Endometrial microvascular endothelial cells (primary cell): ENCODE measurements around the gene GANC. TPM values are rescaled to one million over a fixed set of nuclear protein-coding genes. Genes with fewer than 3 reads are reported as not detected.
"Not testable (repeated sequence)": the region's sequence is repeated elsewhere in the genome, so short reads cannot be mapped to it uniquely, and the experiment has no call there.

ENCODE experiments used
- in situ Hi-C: cut with HindIII; loops from 2 replicates; pipeline ENCODE4 v1.10.0; 2017; ENCODE audit warnings: low sequenced_read_pairs, low pct_unique_long_range_greater_than_20kb; ENCODE audit errors: inconsistent ontology term
- total RNA-seq: library from RNA; depleted of rRNA; stranded (reverse); fragments of >200 nt; gene quantifications from one replicate; pipeline ENCODE4 v1.2.3, GENCODE V29; 2015; ENCODE audit errors: inconsistent ontology term

Gene GANC
- total RNA-seq, 1 donor from 2014 or later, result 11.1 TPM

DNA sequence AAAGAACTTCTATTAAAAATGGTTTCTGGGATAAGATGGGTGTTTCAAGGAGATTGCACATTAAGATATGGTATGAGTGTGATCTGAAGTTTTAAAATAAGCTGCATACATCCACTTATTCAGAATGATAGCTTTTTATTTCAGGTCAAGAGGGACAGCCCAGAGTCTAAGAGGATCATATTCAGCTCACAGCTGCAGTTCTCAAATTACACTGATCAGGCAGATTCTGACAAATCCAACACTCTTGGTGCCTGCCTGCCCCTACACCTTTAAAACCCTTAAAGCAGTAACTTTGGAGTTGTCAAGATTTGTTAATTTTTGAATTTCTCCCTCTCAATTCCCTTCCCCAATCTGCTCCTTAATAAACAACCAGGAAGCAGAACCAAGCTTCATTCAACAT, 9.3 kb downstream of the GANC start:
- in situ Hi-C loops, result no loop called here

DNA sequence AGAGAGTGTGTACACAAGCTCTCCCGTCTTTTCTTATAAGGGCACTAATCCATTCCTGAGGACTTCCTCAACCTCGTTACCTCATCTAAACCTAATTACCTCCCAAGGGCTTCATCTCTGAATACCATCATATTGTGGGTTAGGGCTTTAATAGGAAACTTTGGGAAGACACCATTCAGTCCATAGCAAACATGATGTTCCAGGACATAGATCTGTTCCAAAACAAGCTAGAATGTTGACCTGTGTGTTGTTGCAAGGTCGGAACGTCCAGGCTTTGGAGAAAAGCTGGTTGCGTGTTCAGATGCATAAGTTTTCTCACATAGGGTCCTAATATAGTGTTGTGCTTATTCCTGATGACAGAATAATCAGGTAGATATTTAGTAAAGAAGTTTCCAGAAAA, 9.9 kb downstream of the GANC start:
- in situ Hi-C loops, result no loop called here

DNA sequence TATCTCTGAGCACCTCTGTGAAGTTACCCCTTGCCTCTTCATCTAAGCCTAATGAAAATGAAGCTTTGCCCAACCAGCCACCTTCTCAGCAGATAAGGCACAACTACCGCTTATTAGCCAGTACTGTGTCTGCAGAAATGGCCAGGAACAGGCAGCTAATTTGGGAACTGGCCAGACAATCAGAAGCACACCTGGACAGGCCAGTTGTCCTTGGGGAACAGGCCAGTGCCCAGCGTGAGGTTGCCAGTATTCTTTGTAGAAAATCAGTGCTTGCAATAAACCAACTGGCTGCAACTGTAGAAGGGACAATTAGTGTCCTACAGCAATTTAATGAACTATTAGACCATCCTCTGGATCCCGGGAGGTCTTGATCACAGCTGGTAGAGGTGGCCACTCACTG, 10.7 kb downstream of the GANC start:
- in situ Hi-C loops, result no loop called here

DNA sequence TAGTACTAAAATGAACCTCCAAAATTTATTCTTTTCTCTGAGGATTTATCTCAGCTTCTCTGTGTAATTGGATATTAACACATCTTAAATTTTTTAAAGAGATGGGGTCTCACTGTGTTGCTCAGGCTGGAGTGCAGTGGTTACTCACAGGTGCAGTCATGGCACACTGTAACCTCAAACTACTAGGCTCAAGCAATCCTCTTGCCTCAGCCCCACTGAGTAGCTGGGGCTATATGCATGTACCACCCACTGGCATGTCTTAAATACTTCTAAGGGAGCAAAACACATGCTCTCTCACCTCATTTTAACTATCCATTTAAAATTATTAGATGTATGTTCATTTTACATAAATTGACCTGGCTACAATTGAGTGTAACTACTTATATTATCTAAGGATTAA, 11.6 kb downstream of the GANC start:
- in situ Hi-C loops, result no loop called here

DNA sequence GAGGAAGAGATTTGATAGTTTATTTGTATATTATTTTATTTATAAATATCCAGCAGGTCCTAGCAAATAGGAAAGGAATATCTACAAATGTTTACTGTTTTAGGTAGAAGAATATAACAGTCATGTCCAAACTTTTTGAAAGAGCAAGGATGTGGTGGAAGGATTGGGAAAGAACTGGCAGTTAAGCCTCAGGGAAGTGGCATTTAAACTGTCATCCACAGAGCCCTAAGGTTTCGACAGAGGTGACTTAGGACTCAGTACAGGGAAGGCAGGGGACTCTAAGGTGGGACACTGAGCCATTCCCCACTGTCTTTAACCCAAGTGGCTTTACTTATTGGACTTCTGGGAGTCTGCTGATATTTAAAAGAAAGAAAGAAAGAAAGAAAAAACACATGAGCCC, 12.0 kb downstream of the GANC start:
- in situ Hi-C loops, result no loop called here

DNA sequence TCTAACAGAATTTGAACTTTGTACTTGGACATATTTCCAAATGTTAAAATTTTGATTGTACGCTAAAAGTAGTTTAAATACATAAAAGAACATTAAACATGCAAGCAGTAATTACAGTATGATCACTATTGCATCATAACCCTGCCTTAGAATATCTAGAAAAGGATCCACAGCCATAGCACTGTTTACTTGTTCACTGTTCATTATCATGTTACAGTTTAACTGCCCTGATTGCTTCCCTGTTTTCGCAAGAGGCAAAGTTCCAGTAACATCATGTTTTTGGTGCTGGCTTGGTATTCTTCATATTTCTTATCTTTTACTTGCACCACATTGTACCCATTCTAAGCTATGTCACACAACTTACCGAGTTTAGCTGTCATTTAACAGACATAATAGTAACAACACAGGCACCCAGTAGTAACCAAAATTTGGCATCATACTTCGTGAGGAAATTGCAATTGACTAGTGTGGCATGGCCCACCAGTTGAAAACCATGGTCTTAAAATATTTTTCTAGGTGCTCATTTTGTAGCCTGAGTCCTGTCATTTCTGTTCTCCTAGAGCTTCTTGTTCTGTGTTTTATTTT, 13.5 kb downstream of the GANC start:
- in situ Hi-C loops, result no loop called here

DNA sequence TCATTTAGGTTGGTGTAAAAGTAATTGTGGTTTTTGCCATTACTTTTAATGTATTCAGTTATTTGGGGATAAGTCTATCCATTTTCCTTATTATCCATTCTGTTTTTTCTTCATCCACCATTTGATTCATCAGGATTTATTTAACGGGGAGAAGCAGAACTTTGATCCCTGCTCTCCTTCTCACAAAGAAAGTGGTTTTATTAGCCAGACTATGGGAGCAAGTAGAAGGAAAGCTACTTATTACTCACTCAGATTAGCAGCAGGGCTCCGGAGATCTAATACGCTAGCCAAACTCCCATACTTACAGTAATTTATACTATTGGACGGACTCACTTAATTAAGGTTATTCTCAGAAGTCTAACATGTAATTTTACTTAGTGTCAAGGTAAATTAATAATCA, 14.9 kb downstream of the GANC start:
- in situ Hi-C loops, result no loop called here

DNA sequence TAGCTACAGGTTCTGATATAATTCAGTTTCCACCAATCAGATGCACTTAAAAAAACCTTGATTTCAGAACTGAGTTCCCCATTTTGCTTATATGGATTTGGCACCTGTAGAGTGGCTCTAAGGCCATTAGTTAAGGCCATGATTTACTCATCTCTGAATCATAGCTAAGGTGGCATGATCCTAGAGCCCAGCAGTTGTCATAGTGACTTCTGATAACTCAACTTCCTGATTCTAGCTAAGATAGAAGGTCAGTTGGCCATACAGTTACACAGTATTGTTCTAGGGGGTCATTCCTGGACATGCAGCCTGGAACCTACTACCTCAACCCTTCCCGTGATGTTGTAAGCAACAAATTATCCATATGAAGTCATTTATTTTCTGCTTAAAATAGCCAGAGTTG, 16.2 kb downstream of the GANC start:
- in situ Hi-C loops, result no loop called here

DNA sequence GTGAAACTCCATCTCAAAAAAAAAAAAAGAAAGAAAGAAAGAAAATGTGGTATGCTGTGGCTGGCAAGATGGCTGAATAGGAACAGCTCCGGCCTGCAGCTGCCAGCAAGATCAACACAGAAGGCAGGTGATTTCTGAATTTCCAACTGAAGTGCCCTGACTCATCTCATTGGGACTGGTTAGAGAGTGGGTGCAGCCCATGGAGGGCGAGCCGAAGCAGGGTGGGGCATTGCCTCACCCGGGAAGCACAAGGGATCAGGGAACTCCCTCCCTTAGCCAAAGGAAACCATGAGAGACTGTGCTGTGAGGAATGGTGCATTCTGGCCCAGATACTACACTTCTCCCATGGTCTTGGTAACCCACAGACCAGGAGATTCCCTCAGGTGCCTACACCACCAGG, 28.0 kb downstream of the GANC start:
- in situ Hi-C loops, result not testable (repeated sequence)

DNA sequence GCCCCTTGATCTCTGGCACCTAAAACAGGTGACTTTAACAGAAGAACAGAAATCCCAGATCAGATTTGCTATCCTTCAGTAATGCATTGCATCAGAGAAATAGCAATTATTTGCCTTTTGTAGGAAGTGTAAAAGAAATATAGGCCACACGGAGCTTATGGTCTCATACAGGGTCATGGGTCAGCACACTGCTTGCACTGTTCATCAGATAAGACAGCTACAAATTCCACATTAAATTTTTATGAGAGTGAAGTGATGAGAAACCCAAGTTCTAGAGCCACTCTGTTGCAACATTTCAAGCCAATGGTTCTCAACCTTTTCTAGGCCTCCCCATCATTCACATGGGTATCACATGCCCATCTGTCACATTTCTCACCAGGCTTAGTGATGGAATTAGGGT, 33.7 kb downstream of the GANC start:
- in situ Hi-C loops, result no loop called here

DNA sequence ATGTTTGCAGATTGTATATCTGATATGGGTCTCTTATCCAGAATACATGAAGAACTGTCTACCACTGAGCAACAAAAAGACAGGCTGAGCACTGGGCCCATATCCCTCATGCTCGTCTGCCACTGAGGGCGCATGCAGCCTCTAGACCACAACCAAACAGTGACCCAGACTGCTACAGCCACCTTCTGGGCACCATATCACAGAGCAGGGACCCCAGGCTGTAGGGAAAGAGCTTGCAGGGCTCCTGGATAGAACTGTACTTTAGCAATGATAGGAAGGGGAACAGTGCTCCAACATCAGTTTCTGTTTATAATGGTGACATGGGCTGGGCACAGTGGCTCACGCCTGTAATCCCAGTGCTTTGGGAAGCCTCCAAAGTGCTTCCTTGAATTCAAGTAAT, 40.5 kb downstream of the GANC start:
- in situ Hi-C loops, result no loop called here

DNA sequence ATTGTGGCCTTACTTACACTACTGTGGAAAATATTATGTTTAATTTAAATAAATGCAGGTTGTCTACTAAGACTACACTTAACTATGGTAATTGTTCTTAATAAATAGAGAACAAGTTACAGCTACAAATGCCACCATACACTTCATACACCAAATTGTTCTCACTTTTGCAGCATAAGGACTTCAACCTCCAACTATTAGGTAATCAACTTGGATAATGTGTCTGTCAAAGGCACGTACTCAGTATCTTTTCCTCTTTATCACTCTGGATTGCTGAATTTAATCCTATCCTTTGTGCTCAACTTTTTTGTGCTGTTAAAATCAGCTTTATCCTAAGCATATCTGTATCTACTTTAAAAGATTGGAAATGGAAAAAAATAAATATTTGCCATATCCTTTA, 41.8 kb downstream of the GANC start:
- in situ Hi-C loops, result no loop called here

DNA sequence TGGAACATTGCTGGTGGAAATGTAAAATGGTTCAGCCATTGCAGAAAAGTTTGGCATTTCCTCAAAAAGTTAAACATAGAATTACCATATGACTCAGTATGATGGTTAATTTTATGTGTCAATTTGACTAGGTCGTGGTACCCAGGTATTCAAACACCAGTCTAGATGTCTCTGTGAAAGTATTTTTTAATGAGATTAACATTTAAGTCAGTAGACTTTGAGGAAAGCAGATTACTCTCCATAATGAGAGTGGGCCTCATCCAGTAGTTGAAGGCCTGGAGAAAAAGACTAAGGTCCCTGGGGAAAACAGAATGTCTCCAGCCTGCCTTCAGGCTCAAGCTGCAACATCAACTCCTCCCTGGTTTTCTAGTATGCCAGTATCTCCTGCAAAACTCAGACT, 42.5 kb downstream of the GANC start:
- in situ Hi-C loops, result no loop called here

DNA sequence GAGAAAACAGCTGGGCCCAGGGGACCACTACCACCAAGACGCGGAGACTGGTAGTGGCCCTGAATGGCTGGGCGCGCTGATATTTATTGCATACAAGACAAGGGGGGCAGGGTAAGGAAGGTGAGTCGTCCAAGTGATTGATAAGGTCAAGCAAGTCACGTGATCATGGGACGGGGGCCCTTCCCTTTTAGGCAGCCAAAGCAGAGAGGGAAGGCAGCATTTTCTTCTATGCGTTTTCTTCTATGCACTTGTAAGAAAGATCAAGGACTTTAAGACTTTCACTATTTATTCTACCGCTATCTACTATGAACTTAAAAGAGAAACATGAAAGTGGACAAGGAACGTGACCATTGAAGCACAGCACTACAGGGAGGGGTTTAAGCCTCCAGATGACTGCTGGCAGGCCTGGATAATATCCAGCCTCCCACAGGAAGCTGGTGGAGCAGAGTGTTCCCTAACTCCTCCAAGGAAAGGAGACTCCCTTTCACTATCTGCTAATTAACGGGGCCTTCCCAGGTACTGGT, 43.3 kb downstream of the GANC start:
- in situ Hi-C loops, result not testable (repeated sequence)

DNA sequence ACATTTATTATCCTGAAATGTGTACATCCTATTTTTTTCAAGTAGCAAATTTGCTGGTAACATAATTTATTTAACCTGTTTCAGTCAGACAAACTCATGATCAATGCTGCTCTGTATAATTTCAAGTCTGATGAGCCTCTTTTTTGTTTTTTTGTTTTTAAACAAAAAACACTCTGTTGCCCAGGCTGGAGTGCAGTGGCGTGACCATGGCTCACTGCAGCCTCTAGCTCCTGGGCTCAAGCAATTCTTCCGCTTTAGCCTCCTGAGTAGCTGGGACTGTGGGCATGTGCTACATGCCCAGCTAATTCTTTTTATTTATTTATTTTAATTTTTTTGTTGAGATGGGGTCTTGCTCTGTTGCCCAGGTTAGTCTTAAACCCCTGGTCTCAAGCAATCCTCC, 46.2 kb downstream of the GANC start:
- in situ Hi-C loops, result no loop called here

DNA sequence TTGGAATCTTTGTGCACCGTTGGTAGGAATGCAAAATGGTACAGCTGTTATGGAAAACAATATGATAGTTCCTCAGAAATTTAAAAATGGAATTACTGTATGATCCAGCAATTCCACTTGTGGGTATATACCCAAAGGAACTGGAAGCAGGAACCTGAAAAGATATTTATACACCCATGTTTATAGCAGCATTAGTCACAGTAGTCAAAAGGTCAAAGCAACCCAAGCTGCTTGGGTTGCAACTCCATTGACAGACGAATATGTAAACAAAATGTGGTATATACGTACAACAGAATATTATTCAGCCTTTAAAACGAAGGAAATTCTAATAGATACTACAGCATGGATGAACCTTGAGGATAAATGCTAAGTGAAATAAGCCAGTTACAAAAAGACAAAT, 51.3 kb downstream of the GANC start:
- in situ Hi-C loops, result no loop called here

DNA sequence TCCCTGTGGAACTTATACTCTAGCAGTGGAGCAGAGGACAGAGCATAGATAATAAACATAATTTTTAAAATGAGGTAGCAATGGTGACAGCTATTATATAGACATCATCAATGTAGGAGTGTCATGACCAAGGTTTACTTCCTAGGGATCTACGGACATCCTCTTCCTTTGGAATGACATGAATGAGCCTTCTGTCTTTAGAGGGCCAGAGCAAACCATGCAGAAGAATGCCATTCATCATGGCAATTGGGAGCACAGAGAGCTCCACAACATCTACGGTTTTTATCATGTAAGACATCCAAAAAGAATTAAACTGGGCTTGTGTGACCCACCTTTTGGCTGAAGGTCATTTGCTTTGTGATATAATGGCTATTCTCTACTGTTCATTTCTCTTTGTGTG, 56.2 kb downstream of the GANC start:
- in situ Hi-C loops, result no loop called here

DNA sequence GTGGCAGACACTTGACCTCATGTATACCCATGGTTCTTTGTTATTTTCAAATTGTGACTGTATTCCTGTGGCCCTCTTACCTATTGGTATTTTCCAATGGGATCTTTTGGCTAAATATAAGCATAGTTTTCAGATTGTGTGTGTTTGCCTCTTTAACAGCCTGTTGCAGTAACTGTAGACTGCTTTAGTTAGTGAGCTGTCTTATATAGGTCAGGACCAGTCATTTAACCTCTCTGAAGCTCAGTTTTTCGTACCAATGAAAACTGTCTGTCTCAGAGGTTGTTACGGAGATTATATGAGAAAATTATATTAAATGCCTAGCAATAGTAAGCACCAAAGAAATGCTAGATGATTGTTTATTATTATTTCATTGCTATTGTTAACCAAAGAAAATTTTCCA, 57.0 kb downstream of the GANC start:
- in situ Hi-C loops, result no loop called here

DNA sequence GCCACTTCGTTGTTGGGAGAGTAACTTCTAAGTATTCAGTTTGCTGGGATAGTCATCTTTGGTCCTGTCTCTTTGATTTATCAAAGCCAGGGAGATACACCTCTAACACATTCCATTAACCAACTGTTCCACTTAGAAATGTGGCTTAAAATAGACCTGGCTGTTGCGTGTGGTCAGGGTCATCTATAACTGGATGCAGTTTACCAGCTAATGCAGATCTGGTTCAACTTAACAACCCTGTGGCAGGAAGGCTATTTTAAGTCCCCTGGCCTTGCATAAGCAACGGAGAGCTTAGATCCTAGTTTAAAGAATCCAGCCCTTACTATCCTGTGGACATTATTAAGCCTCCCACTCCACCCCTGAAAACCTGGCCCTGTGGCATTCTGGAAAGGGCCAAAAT, 58.2 kb downstream of the GANC start:
- in situ Hi-C loops, result no loop called here

DNA sequence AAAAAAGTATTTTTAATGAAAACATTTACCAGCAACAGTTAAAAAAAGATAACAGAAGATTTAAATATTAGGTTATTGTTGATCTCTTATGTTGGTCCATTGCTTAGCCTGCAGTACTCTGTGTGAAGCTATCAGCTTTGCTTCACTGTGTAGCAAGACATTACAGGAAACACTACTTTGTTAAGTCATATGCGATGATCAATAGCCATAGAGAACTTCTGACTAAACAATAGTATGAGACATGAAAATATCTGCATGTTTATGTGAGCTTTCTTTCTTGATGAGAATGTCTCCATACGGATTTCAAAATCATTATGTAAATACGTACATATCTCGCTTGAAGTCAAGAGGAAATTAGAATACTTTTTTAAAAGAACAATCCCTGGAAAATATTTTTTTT, 59.3 kb downstream of the GANC start:
- in situ Hi-C loops, result no loop called here

DNA sequence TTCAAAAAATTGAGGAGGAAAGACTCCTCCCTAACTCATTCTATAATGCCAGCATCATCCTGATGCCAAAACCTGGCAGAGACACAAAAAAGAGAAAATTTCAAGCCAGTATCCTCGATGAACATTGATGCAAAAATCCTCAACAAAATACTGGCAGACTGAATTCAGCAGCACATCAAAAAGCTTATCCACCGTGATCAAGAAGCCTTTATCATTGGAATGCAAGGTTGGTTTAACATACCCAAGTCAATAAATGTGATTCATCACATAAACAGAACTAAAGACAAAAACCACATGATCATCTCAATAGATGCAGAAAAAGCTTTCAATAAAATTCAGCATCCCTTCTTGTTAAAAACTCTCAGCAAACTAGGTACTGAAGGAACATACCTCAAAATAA, 62.1 kb downstream of the GANC start:
- in situ Hi-C loops, result no loop called here
